SK-N-MC (cell line): ENCODE measurements around the gene PARP14.

ENCODE experiments used
- EZH2 ChIP-seq: fragments of 200-600 bp; sonication (generic); IDR thresholded peaks from one replicate; pipeline ENCODE4 v1.6.1; 2017; ENCODE audit warnings: antibody characterized with exemption
- FOXP2 ChIP-seq: optimal IDR thresholded peaks from 2 replicates; pipeline ENCODE3; 2011; ENCODE audit warnings: mild to moderate bottlenecking, moderate library complexity; ENCODE audit not compliant: insufficient read depth; ENCODE audit errors: extremely low read length, control extremely low read depth
- POLR2AphosphoS5 ChIP-seq: IDR thresholded peaks from 2 replicates; pipeline ENCODE4 v1.6.1; 2012; ENCODE audit warnings: mild to moderate bottlenecking, low read depth, low read length, borderline replicate concordance

DNA sequence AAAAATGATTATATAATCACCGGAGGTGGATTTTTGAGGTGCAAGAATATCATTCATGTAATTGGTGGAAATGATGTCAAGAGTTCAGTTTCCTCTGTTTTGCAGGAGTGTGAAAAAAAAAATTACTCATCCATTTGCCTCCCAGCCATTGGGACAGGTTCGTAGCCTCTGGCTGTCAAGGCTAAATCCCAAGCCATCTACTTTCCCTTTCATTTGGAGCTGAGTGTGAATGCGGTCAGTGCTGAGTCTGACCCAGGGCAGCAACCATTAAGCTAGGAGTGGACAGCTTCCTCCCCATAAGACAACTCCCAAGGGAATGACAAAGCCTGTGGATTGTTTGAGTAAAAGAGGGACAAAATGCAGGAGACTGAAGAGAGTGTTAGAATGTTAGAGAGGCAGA lies 33.6 kb downstream of the PARP14 start:
- no peak for TF ChIP-seq EZH2
- TF ChIP-seq POLR2AphosphoS5 = no peak
- TF ChIP-seq FOXP2 = no peak
